Mesenchymal stem cell (in vitro differentiated cells and primary cell): ENCODE results near the gene CCND2.

Experiments used
- DNase-seq: peaks from one replicate; pipeline ENCODE4 v3.0.0-alpha.2; 2013
- H2AFZ ChIP-seq: one replicate; pipeline ENCODE4 v1.6.1; 2013; ENCODE audit warnings: low read depth, mild to moderate bottlenecking, control low read depth, inconsistent platforms, low read length, moderate library complexity
- H2AK5ac ChIP-seq: 2 replicates; pipeline ENCODE4 v1.6.1; 2013; ENCODE audit warnings: low read length, moderate library complexity, mild to moderate bottlenecking, inconsistent platforms; ENCODE audit not compliant: severe bottlenecking
- H2BK120ac ChIP-seq: one replicate; pipeline ENCODE4 v1.6.1; 2013; ENCODE audit warnings: low read depth, mild to moderate bottlenecking, inconsistent platforms, low read length, moderate library complexity
- H2BK12ac ChIP-seq, 2 experiments: one replicate each; pipeline ENCODE4 v1.6.1; 2013; ENCODE audit warnings: inconsistent platforms in 2 of 2, low read length in 2 of 2, mild to moderate bottlenecking in 2 of 2, moderate library complexity in 2 of 2, control low read depth in 1 of 2
- H2BK15ac ChIP-seq: one replicate; pipeline ENCODE4 v1.6.1; 2013; ENCODE audit warnings: mild to moderate bottlenecking, low read depth, inconsistent platforms; ENCODE audit not compliant: poor library complexity, severe bottlenecking
- H2BK5ac ChIP-seq: 2 replicates; pipeline ENCODE4 v1.6.1; 2013; ENCODE audit warnings: low read depth, mild to moderate bottlenecking, low read length, control low read depth, inconsistent platforms; ENCODE audit not compliant: poor library complexity, severe bottlenecking
- H3K14ac ChIP-seq, 2 experiments: one replicate each; pipeline ENCODE4 v1.6.1; 2013; ENCODE audit warnings: inconsistent platforms in 2 of 2, low read length in 2 of 2, control low read depth in 1 of 2, mild to moderate bottlenecking in 1 of 2, moderate library complexity in 1 of 2
- H3K18ac ChIP-seq, 2 experiments: one replicate each; pipeline ENCODE4 v1.6.1; 2013; ENCODE audit warnings: inconsistent platforms in 2 of 2, low read length in 2 of 2, control low read depth in 1 of 2, low read depth in 1 of 2, mild to moderate bottlenecking in 1 of 2
- H3K23ac ChIP-seq, 2 experiments: one replicate each; pipeline ENCODE4 v1.6.1; 2013; ENCODE audit warnings: inconsistent platforms in 2 of 2, low read length in 2 of 2, mild to moderate bottlenecking in 2 of 2, moderate library complexity in 2 of 2, control low read depth in 1 of 2
- H3K27ac ChIP-seq: 2 replicates; pipeline ENCODE4 v1.5.1; 2013; ENCODE audit warnings: mild to moderate bottlenecking, moderate library complexity, low read length, control low read depth, inconsistent platforms; ENCODE audit not compliant: poor library complexity, severe bottlenecking
- H3K27me3 ChIP-seq, 2 experiments: 2 replicates each; pipeline versions ENCODE4 v1.6.1 to v1.7.0; 2013; ENCODE audit warnings: low read length in 2 of 2, mild to moderate bottlenecking in 2 of 2, moderate library complexity in 2 of 2, control low read depth in 1 of 2, inconsistent platforms in 1 of 2; ENCODE audit not compliant: control insufficient read depth in 1 of 2, insufficient read depth in 1 of 2
- H3K36me3 ChIP-seq, 2 experiments: 2 replicates each; pipeline versions ENCODE4 v1.6.1 to v1.7.0; 2013; ENCODE audit warnings: low read length in 2 of 2, control low read depth in 1 of 2, inconsistent platforms in 1 of 2, low read depth in 1 of 2, mild to moderate bottlenecking in 1 of 2; ENCODE audit not compliant: insufficient read depth in 2 of 2, control insufficient read depth in 1 of 2
- H3K4ac ChIP-seq, 2 experiments: one replicate each; pipeline ENCODE4 v1.6.1; 2013; ENCODE audit warnings: inconsistent platforms in 2 of 2, low read length in 2 of 2, mild to moderate bottlenecking in 2 of 2, moderate library complexity in 2 of 2, control low read depth in 1 of 2, low read depth in 1 of 2
- H3K4me1 ChIP-seq: 2 replicates; pipeline ENCODE4 v1.6.1; 2013; ENCODE audit warnings: low read depth, low read length, control low read depth; ENCODE audit not compliant: control insufficient read depth, insufficient read depth
- H3K4me2 ChIP-seq: 2 replicates; pipeline ENCODE4 v1.6.1; 2013; ENCODE audit warnings: low read length, mild to moderate bottlenecking, inconsistent platforms; ENCODE audit not compliant: poor library complexity, severe bottlenecking
- H3K4me3 ChIP-seq, 2 experiments: 2 replicates each; pipeline versions ENCODE4 v1.5.1 to v1.7.0; 2013; ENCODE audit warnings: low read length in 2 of 2, mild to moderate bottlenecking in 2 of 2, control low read depth in 1 of 2, low read depth in 1 of 2; ENCODE audit not compliant: insufficient read depth in 1 of 2
- H3K79me1 ChIP-seq: replicated peaks from 2 replicates; pipeline ENCODE4 v1.6.1; 2013; ENCODE audit warnings: mild to moderate bottlenecking, control low read depth, low read length, inconsistent platforms; ENCODE audit not compliant: poor library complexity, severe bottlenecking
- H3K9ac ChIP-seq: 2 replicates; pipeline ENCODE4 v1.7.0; 2013; ENCODE audit warnings: mild to moderate bottlenecking, low read length, moderate library complexity
- H3K9me3 ChIP-seq: 2 replicates; pipeline ENCODE4 v1.7.0; 2013; ENCODE audit warnings: mild to moderate bottlenecking, low read length; ENCODE audit not compliant: control insufficient read depth
- H4K8ac ChIP-seq: one replicate; pipeline ENCODE4 v1.6.1; 2013; ENCODE audit warnings: inconsistent platforms, mild to moderate bottlenecking, low read length, moderate library complexity
- H4K91ac ChIP-seq: one replicate; pipeline ENCODE4 v1.6.1; 2013; ENCODE audit warnings: mild to moderate bottlenecking, low read length, inconsistent platforms
- WGBS: methylation state at CpG from one replicate; pipeline ENCODE4 v1.1.7; 2013; ENCODE audit warnings: mixed read lengths; 5-methylcytosine and 5-hydroxymethylcytosine counted together

Gene CCND2

GRCh38 chr12:4276524-4277204 lies 3.1 kb downstream of the CCND2 start:
- H3K36me3 ChIP-seq, result peaks cover 41 to 42% of the 10 kb centered on the region in 2 experiments
- H3K4me2 ChIP-seq, result peak overlapping the region; percentile 41
- DNase-seq, result peak; percentile 92
- H2BK120ac ChIP-seq, result no peak overlapping the region
- H3K9ac ChIP-seq, result peak overlapping the region; percentile 98
- peak overlapping the region; percentile 58 for H2AK5ac ChIP-seq
- peaks cover 34% of the 10 kb centered on the region for H3K79me1 ChIP-seq
- no peak overlapping the region for H2AFZ ChIP-seq
- no peak overlapping the region for H3K14ac ChIP-seq
- WGBS, result under 1% methylated on average over 8 of the region's 10 CpGs
- peak overlapping the region in 1 of 2 experiments; percentile 91 for H3K4me3 ChIP-seq
- H3K27ac ChIP-seq, result no peak overlapping the region
- H3K23ac ChIP-seq, result no peak overlapping the region
- H4K91ac ChIP-seq, result no peak overlapping the region
- H3K27me3 ChIP-seq, result peaks cover 11 to 40% of the 10 kb centered on the region in 2 experiments
- H4K8ac ChIP-seq, result no peak overlapping the region
- no peak overlapping the region for H2BK12ac ChIP-seq
- H3K9me3 ChIP-seq, result no peaks in the 10 kb centered on the region
- no peak overlapping the region for H3K4ac ChIP-seq
- H2BK15ac ChIP-seq, result no peak overlapping the region
- H3K18ac ChIP-seq, result no peak overlapping the region
- H3K4me1 ChIP-seq, result peaks cover 21% of the 10 kb centered on the region
- no peak overlapping the region for H2BK5ac ChIP-seq

GRCh38 chr12:4277205-4277543 lies 3.6 kb downstream of the CCND2 start:
- no peak overlapping the region for H3K4ac ChIP-seq
- peaks cover 20% of the 10 kb centered on the region for H3K4me1 ChIP-seq

GRCh38 chr12:4277857-4278256 lies 4.3 kb downstream of the CCND2 start:
- Histone ChIP-seq H3K79me1 (peaks cover 34% of the 10 kb centered on the region), H4K91ac (no peak overlapping the region), H4K8ac (no peak overlapping the region), H3K4me1 (peaks cover 13% of the 10 kb centered on the region), H3K9ac (no peak overlapping the region), H2AFZ (no peak overlapping the region), H3K4me3 (no peak overlapping the region), H2BK120ac (no peak overlapping the region), H3K14ac (no peak overlapping the region), H2BK12ac (no peak overlapping the region), H3K27me3 (peaks cover 11 to 35% of the 10 kb centered on the region in 2 experiments), H2BK15ac (no peak overlapping the region), H3K18ac (no peak overlapping the region), H3K36me3 (peaks cover 51 to 54% of the 10 kb centered on the region in 2 experiments), H3K9me3 (no peaks in the 10 kb centered on the region), H3K4ac (no peak overlapping the region), H3K27ac (no peak overlapping the region), H2BK5ac (no peak overlapping the region), H3K23ac (no peak overlapping the region), H2AK5ac (no peak overlapping the region), H3K4me2 (no peak overlapping the region)
- 100% methylated on average over 3 of the region's 3 CpGs for WGBS
- no peak for DNase-seq

More at GRCh38 chr12:4277205-4277543, 3.6 kb downstream of the CCND2 start:
- Histone ChIP-seq H2BK15ac (no peak overlapping the region), H2BK12ac (no peak overlapping the region), H2BK120ac (no peak overlapping the region), H3K27me3 (peaks cover 11 to 39% of the 10 kb centered on the region in 2 experiments), H4K8ac (no peak overlapping the region), H3K18ac (no peak overlapping the region), H2BK5ac (no peak overlapping the region), H3K23ac (no peak overlapping the region), H3K9ac (peak overlapping the region; percentile 68), H4K91ac (no peak overlapping the region), H2AFZ (no peak overlapping the region), H3K79me1 (peaks cover 34% of the 10 kb centered on the region), H3K4me3 (no peak overlapping the region), H3K27ac (no peak overlapping the region), H3K9me3 (no peaks in the 10 kb centered on the region), H3K4me2 (no peak overlapping the region), H2AK5ac (no peak overlapping the region), H3K36me3 (peaks cover 44 to 47% of the 10 kb centered on the region in 2 experiments), H3K14ac (no peak overlapping the region)
- no peak for DNase-seq
- 26% methylated on average over 5 of the region's 6 CpGs for WGBS

- H2AK5ac ChIP-seq, result no peak overlapping the region
- H3K14ac ChIP-seq, result no peak overlapping the region
- H4K91ac ChIP-seq, result no peak overlapping the region
- H2BK12ac ChIP-seq, result no peak overlapping the region
- H2BK5ac ChIP-seq, result no peak overlapping the region
- H2AFZ ChIP-seq, result no peak overlapping the region
- H3K4me1 ChIP-seq, result peaks cover 9% of the 10 kb centered on the region
- no peak overlapping the region for H3K9ac ChIP-seq
- H3K36me3 ChIP-seq, result peaks cover 58 to 61% of the 10 kb centered on the region in 2 experiments
- H2BK120ac ChIP-seq, result no peak overlapping the region
- peak; percentile 21 for DNase-seq
- H3K4me2 ChIP-seq, result no peak overlapping the region
- H3K4me3 ChIP-seq, result no peak overlapping the region
- no peaks in the 10 kb centered on the region for H3K9me3 ChIP-seq
- 78% methylated on average over 13 of the region's 15 CpGs for WGBS
- H3K79me1 ChIP-seq, result peaks cover 36% of the 10 kb centered on the region
- no peak overlapping the region for H3K23ac ChIP-seq
- H3K27ac ChIP-seq, result no peak overlapping the region
- H3K18ac ChIP-seq, result no peak overlapping the region
- peaks cover 11 to 34% of the 10 kb centered on the region in 2 experiments for H3K27me3 ChIP-seq
- no peak overlapping the region for H4K8ac ChIP-seq
- no peak overlapping the region for H2BK15ac ChIP-seq
- H3K4ac ChIP-seq, result no peak overlapping the region
These were observed 5.0 kb downstream of the CCND2 start for GRCh38 chr12:4278329-4279197.
